ENCODE measurements around the gene ARSG.
A peak's percentile ranks its signal among the peaks of the same experiment; 100 is the strongest.
"Not testable (repeated sequence)": the region's sequence is repeated elsewhere in the genome, so short reads cannot be mapped to it uniquely, and the experiment has no call there.

ARSG gene

GRCh38 chr17:68394608-68395331, 103.5 kb downstream of the ARSG start:
- no peak for DNase-seq (ENCODE audit: low spot score)

- no peak for DNase-seq (ENCODE audit: low spot score)
These were observed 105.2 kb downstream of the ARSG start for GRCh38 chr17:68396226-68397107.

- no peak for DNase-seq (ENCODE audit: low spot score)
These were observed 105.8 kb downstream of the ARSG start for GRCh38 chr17:68397108-68397536.

DNA sequence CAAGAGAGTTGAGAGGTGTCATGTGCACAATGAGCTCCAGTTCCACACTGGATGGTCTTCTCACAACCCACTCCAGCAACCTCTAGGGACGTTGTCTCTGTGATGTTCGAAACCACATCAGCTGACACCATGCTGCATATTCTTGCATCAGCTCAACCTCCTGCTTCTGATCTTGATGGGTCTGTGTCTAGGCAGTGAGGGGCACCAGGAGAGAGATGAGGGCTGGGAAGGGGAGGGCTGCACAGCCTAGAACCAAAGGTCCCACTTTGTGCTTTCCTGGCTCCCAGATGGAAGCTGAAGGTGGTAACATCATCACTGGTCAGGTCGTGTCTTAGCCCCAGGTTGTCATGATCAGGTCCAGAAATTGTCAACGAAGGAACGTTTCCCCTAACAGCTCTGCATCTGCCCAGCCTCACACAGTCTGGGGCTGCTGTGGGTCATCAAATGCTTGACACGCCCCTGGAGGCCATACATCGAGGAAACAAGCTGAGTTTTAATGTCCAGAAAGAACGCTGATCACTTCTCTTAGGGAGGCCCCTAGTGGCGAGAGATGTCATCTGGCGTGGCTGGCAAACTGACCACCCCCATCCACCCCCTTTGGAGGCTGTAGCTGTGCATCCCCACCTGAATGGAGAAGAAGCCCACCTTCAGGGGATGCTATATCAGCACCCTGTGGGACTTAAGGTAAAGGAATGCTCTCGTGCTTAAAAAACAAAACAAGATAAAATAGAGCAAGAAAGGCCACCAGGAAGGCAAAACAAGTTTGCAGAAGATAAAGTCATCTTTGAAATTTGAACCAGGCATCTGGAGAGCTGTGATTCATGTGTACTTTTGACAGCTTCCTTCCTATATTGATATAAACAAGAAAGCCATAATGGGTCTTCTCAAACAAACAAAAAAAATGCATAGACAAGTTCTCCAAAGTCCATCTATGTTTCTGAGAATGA, 107.7 kb downstream of the ARSG start:
- DNase-seq (ENCODE audit: low spot score) = peak; percentile 81

DNA sequence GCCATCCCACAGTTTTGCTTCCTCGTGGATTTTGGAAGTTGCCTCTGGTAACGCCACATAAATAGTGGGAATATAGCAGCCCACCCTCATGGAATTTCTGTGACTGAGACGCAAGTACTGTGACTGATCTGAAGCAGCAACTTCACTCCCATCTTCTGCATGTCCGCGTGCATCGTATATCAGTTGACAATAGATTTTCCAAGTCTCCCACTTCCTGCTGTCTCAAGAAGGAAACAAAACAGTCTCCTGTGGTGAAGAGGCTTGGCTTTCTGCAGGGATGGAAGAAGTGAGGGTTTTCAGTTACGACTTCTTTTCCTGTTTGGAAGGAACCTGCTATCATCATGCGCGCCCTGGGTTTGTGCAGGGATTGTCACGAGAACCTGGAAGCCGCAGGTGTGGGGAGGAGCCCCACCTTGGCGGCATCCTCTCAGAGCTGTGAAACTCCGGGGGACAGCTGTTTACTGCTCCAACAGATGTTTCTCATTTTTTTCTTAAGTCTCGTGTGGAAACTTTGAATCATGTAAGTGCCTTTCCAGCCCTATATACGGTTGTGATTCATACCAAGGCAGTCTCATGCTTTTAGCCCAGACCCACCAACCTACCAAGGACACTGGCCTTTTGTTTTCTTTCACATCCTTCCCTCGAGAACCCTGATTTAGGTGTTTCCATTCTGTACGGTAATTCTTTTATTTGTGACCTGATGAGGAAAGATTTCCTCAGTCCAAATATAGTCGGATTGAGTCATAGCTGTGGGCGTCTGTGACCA, 108.5 kb downstream of the ARSG start:
- DNase-seq (ENCODE audit: low spot score) = no peak

DNA sequence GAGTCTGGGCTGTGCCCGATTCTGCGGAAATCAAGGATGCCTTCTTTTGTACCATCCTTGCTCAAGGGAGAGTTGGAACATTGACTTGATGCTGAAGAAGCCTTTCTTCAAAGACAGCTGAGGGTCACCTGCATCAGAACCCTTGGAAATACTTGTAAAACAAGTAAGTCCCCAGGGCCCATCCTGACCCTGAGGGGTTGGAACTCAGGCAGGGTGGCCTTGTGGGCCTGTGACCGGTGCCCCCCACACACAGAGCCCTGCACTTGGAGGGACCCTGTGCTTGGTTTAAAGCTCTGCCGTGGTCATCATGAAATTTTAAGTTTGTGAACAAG, 109.1 kb downstream of the ARSG start:
- no peak for DNase-seq (ENCODE audit: low spot score)

DNA sequence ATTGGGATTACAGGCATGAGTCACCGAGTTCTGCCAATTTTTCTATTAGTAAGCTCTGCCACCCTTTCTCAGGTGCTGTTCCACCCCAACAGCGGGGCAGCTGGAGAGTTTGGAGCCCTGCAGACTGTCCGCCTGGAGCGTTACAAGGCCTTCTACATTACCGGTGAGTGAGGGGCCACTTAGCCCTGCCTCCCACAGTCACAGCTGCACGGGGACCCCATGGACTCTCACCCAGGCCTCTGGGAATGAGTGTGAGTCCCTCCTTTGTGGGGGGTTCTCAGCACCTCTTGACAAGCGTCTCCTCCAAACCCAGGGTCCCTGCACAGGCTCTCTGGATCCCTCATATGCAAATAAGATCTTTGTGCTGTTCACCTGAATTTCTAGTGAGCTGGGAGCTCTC, 110.0 kb downstream of the ARSG start:
- no peak for DNase-seq (ENCODE audit: low spot score)

DNA sequence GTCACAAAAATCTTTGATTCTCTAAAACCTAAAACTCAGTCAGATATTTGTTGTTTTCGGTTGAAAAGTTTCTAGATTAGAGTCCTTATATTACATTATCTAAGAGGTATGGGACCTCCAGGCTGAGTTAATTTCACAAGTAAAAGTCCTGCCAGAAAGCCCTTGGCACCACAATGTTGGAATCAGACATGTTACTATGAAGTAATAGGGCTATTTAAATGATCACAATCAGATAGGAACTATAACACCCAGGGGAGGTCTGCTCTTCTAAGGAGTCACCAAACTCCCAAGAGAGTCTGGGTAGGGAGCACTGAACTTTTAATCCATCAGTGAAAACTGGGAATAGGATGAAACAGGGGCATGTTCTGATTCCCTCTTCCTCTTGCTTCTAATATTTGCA, 111.8 kb downstream of the ARSG start:
- DNase-seq (ENCODE audit: low spot score) = no peak

GRCh38 chr17:68403837-68404236, 112.5 kb downstream of the ARSG start:
- not testable (repeated sequence) for DNase-seq (ENCODE audit: low spot score)

DNA sequence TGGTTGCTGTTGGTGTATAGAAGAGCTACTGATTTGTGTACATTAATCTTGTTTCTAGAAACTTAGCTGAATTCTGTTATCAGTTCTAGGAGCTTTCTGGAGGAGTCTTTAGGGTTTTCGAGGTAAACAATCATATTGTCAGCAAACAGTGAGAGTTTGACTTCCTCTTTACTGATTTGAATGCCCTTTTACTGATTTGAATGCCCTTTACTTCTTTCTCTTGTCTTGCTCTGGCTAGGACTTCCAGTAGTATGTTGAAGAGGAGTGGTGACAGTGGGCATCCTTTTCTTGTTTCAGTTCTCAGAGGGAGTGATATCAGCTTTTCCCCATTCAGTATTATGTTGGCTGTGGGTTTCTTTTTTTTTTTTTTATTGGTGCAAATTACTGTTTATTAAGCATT, 116.4 kb downstream of the ARSG start:
- DNase-seq (ENCODE audit: low spot score) = not testable (repeated sequence)

DNA sequence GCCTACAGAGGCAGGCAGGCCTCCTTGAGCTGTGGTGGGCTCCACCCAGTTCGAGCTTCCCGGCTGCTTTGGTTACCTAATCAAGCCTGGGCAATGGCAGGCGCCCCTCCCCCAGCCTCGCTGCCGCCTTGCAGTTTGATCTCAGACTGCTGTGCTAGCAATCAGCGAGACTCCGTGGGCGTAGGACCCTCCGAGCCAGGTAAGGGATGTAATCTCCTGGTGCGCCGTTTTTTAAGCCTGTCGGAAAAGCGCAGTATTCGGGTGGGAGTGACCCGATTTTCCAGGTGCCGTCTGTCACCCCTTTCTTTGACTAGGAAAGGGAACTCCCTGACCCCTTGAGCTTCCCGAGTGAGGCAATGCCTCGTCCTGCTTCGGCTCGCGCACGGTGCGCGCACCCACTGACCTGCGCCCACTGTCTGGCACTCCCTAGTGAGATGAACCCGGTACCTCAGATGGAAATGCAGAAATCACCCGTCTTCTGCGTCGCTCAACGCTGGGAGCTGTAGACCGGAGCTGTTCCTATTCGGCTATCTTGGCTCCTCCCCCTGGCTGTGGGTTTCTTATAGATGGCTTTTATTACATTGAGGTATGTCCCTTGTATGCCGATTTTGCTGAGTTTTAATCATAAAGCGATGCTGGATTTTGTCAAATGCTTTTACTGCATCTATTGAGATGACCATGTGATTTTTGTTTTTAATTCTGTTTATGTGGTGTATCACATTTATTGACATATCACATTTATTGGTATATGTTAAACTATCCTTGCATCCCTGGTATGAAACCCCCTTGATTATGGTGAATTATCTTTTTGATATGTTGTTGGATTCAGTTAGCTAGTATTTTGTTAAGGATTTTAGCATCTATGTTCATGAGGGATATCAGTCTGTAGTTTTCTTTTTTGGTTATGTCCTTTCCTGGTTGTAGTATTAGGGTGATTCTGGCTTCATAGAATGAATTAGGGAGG, 122.6 kb downstream of the ARSG start:
- peak; percentile 55 for DNase-seq (ENCODE audit: low spot score)

DNA sequence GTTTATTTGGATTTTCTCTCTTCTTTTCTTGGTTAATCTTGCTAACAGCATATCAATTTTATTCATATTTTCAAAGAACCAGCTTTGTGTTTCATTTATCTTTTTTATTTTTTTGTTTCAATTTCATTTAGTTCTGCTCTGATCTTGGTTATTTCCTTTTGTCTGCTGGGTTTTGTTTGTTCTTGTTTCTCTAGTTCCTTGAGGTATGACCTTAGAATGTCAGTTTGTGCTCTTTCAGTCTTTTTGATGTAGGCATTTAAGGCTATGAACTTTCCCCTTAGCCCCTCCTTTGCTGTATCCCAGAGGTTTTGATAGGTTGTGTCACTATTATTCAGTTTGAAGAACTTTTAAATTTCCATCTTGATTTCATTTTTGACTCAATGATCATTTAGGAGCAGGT, 123.6 kb downstream of the ARSG start:
- not testable (repeated sequence) for DNase-seq (ENCODE audit: low spot score)

DNA sequence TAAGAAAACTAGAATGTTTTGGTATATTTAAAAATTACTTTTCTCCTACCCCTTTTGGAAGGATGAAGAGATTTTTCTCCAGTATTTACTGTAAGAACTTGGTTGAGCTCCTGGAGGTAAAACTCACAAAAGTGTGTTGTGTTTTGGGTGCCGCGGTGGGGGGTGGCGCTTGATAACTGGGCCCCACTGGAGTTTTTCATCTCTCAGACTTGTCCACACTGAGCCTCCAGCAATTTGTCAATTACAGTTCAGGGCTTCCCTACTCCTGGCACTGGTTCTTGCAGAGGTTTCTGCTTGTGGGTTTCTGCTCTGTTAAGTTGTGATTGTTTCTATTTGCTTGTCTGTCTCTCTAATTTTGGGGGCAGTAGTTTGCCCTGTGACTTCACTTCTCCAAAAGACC, 126.0 kb downstream of the ARSG start:
- DNase-seq (ENCODE audit: low spot score) = no peak

DNA sequence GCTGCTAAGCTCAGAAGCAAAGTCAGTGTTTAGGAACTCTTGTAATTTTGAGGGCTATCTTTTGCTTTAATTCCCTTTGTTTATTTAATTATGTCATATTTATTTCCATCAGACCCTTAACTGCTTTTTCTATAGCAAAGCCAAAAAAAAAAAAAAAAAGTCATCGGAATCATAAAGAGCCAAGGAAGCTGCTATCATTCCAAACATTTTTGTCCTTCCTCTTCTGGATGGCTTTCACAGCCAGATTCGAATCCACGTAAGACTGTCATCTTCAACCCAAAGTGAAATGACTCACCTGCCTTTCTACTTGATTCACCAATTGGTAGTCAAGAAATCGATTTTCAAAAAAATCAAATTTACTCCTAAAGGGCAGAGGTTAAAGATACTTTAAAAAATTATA, 127.6 kb downstream of the ARSG start:
- DNase-seq (ENCODE audit: low spot score) = no peak

GRCh38 chr17:68420065-68420464, 128.8 kb downstream of the ARSG start:
- no peak for DNase-seq (ENCODE audit: low spot score)

DNA sequence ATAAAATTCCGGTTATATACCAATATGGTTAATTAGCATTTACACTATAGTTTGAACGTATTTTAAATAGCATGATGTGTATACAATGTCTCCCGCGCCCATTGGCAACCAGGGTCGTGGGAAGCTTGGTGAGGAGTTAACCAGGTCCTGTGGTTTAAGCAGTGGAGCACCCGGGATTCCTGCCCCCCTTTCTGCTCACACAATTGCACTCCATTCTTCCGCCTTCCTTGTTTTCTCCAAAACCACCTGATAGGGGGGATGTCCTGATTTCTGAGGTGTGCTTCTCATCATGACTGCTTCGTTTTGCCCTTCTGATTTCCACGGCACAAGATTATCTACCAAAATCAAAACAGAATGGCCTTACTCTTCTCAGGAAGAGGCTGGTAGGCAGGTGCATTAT, 130.2 kb downstream of the ARSG start:
- no peak for DNase-seq (ENCODE audit: low spot score)

DNA sequence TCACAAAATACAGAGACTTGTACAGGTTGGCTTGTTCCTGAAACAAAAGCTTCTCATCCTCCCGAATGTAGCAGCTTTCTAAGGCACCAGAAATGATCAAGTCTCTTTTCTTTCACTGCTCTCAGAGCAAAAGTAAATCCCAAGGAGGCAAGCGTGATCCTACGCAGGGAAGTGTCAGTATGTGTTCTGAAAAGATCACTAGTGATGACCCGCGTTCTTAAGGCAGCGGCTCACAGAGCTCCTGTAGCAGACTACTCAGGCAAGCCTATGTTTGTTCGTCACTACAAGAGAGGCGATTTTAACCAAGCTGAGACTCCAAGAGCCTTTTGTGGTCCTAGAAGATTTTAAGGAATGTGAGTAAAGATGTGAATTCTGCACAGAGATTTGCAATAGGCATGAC, 131.5 kb downstream of the ARSG start:
- DNase-seq (ENCODE audit: low spot score) = no peak

DNA sequence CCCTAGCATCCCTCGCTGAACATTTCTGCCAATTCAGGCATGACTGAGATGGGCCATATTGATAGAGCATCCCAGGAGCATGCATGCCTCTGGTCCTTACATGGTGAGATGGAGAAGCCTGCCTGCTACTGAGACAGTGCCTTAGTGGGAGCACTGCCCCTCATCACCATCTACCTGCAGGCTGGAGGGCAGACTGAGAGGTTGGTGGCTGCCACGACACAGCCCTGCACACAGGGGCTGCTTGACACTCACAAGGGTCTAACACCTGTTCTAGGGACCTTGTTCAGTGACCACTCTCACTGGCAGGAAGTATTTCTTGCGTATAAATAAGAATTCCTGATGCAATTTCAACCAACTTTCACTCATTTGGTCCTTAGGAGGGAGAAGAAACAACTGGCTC, 132.0 kb downstream of the ARSG start:
- no peak for DNase-seq (ENCODE audit: low spot score)

GRCh38 chr17:68424203-68424602, 132.9 kb downstream of the ARSG start:
- no peak for DNase-seq (ENCODE audit: low spot score)

- no peak for DNase-seq (ENCODE audit: low spot score)
These were observed 133.6 kb downstream of the ARSG start for GRCh38 chr17:68424861-68425260.

Measured in SK-N-DZ (cell line).